HepG2 (cell line): ENCODE results near the gene UROS. TPM values are rescaled to one million over a fixed set of nuclear protein-coding genes. Genes with fewer than 3 reads are reported as not detected.

Experiments
- ADNP ChIP-seq: sonication (generic); formaldehyde crosslinking; IDR thresholded peaks from 2 replicates; pipeline ENCODE4 v1.4.0; 2020; ENCODE audit warnings: missing genetic modification reagents
- CENPT ChIP-seq: sonication (generic); formaldehyde crosslinking; IDR thresholded peaks from 2 replicates; pipeline ENCODE4 v1.8.0; 2022; ENCODE audit warnings: low read depth, mild to moderate bottlenecking, moderate library complexity, missing genetic modification reagents
- CREB3 ChIP-seq: sonication (generic); formaldehyde crosslinking; IDR thresholded peaks from 2 replicates; pipeline ENCODE4 v1.5.0; 2020; ENCODE audit warnings: missing genetic modification reagents
- CSRNP1 ChIP-seq: sonication (generic); formaldehyde crosslinking; IDR thresholded peaks from 2 replicates; pipeline ENCODE4 v1.8.1; 2023; ENCODE audit warnings: mild to moderate bottlenecking, missing genetic modification reagents
- ELF3 ChIP-seq: IDR thresholded peaks from 2 replicates; pipeline ENCODE4 v1.6.1; 2016; ENCODE audit warnings: missing genetic modification reagents, missing compliant biosample characterization
- HCFC1 ChIP-seq: fragments of 150-350 bp; IDR thresholded peaks from 2 replicates; pipeline ENCODE4 v1.6.1; 2014; ENCODE audit warnings: low read depth, low read length
- LBX2 ChIP-seq: sonication (generic); formaldehyde crosslinking; IDR thresholded peaks from 2 replicates; pipeline ENCODE4 v1.5.0; 2020; ENCODE audit warnings: missing genetic modification reagents, mild to moderate bottlenecking, borderline replicate concordance
- MEF2D ChIP-seq: sonication (generic); formaldehyde crosslinking; IDR thresholded peaks from 2 replicates; pipeline ENCODE4 v1.5.1; 2020; ENCODE audit warnings: mild to moderate bottlenecking, missing genetic modification reagents
- PCBP2 ChIP-seq: fragments of 200-400 bp; formaldehyde crosslinking; optimal IDR thresholded peaks from 2 replicates; pipeline ENCODE3; 2018; ENCODE audit warnings: low read length, low read depth; ENCODE audit not compliant: poor library complexity, severe bottlenecking
- THAP11 ChIP-seq: IDR thresholded peaks from 2 replicates; pipeline ENCODE4 v1.6.1; 2016; ENCODE audit warnings: missing biosample characterization, missing genetic modification reagents
- WIZ ChIP-seq: sonication (generic); formaldehyde crosslinking; IDR thresholded peaks from 2 replicates; pipeline ENCODE4 v1.5.1; 2020; ENCODE audit warnings: mild to moderate bottlenecking, missing genetic modification reagents
- YEATS2 ChIP-seq: sonication (generic); formaldehyde crosslinking; IDR thresholded peaks from 2 replicates; pipeline ENCODE4 v1.4.0; 2020; ENCODE audit warnings: missing genetic modification reagents, borderline replicate concordance
- ZBTB3 ChIP-seq: sonication (generic); formaldehyde crosslinking; IDR thresholded peaks from 2 replicates; pipeline ENCODE4 v1.4.0; 2020; ENCODE audit warnings: low read depth, mild to moderate bottlenecking, moderate library complexity, missing genetic modification reagents, borderline replicate concordance
- ZNF124 ChIP-seq: sonication (generic); formaldehyde crosslinking; IDR thresholded peaks from 2 replicates; pipeline ENCODE4 v1.4.0; 2020; ENCODE audit warnings: missing genetic modification reagents
- ZNF205 ChIP-seq: IDR thresholded peaks from 2 replicates; pipeline ENCODE4 v1.6.1; 2018; ENCODE audit warnings: missing biosample characterization, missing genetic modification reagents
- ZNF207 ChIP-seq: fragments of 450-650 bp; IDR thresholded peaks from 2 replicates; pipeline ENCODE4 v1.6.1; 2016; ENCODE audit warnings: antibody characterized with exemption, borderline replicate concordance
- ZNF335 ChIP-seq: sonication (generic); formaldehyde crosslinking; IDR thresholded peaks from 2 replicates; pipeline ENCODE4 v1.4.0; 2020; ENCODE audit warnings: missing genetic modification reagents
- ZNF33A ChIP-seq: sonication (generic); formaldehyde crosslinking; IDR thresholded peaks from 2 replicates; pipeline ENCODE4 v1.5.1; 2020; ENCODE audit warnings: missing genetic modification reagents, mild to moderate bottlenecking, moderate library complexity, borderline replicate concordance
- ZNF556 ChIP-seq: sonication (generic); formaldehyde crosslinking; IDR thresholded peaks from 2 replicates; pipeline ENCODE4 v1.4.0; 2020; ENCODE audit warnings: mild to moderate bottlenecking, missing genetic modification reagents, borderline replicate concordance
- ZNF569 ChIP-seq: sonication (generic); formaldehyde crosslinking; IDR thresholded peaks from 2 replicates; pipeline ENCODE4 v1.5.0; 2020; ENCODE audit warnings: mild to moderate bottlenecking, missing genetic modification reagents, moderate library complexity, borderline replicate concordance
- ZNF607 ChIP-seq: sonication (generic); formaldehyde crosslinking; IDR thresholded peaks from 2 replicates; pipeline ENCODE4 v1.5.1; 2020; ENCODE audit warnings: missing genetic modification reagents, mild to moderate bottlenecking, borderline replicate concordance
- ZNF749 ChIP-seq: sonication (generic); formaldehyde crosslinking; IDR thresholded peaks from 2 replicates; pipeline ENCODE4 v1.8.0; 2022; ENCODE audit warnings: mild to moderate bottlenecking, missing genetic modification reagents, moderate library complexity, borderline replicate concordance
- ZNF761 ChIP-seq: sonication (generic); formaldehyde crosslinking; conservative IDR thresholded peaks from 2 replicates; pipeline ENCODE4 v1.4.0; 2020; ENCODE audit warnings: mild to moderate bottlenecking, missing genetic modification reagents
- ZNF766 ChIP-seq: sonication (generic); formaldehyde crosslinking; IDR thresholded peaks from 2 replicates; pipeline ENCODE4 v1.5.0; 2020; ENCODE audit warnings: missing genetic modification reagents, borderline replicate concordance
- ZSCAN5A ChIP-seq: sonication (generic); formaldehyde crosslinking; IDR thresholded peaks from 2 replicates; pipeline ENCODE4 v1.8.0; 2022; ENCODE audit warnings: mild to moderate bottlenecking, missing genetic modification reagents, borderline replicate concordance
- polyA plus RNA-seq, 8 experiments: library from polyadenylated mRNA; depleted of rRNA in 3 of 8; stranded (reverse) in 7 of 8; unstranded in 1 of 8; fragments of >200 nt; fragmentation: Illumina TruSeq in 4 of 8; extraction: Trizol in 4 of 8; gene quantifications; 2 replicates each; pipeline versions ENCODE4 v1.2.1 to v1.2.3, GENCODE V29; 2011 to 2016; ENCODE audit warnings: low read depth in 4 of 8, missing spikeins in 1 of 8, mixed read lengths in 1 of 8; ENCODE audit not compliant: insufficient read depth in 1 of 8
- total RNA-seq, 5 experiments: library from RNA; depleted of rRNA; stranded (reverse); fragments of >200 nt; fragmentation: Illumina TruSeq; extraction: Trizol; gene quantifications; 2 replicates each; pipeline ENCODE4 v1.2.3, GENCODE V29; 2016; ENCODE audit warnings: low read depth in 1 of 5

Gene UROS
- total and polyA plus RNA-seq, 2 of the 13 experiments (the other 11 are each of a cell fraction or from before 2014, with no cell fraction given), result 14.8 to 49.9 TPM

GRCh38 chr10:125792342-125793300 lies 30.4 kb downstream of the UROS start (continued):
- TF ChIP-seq ZNF766 (CRISPR knock-in tag) (0 out of 2 replicates have a peak, but pooled peaks have one; percentile 23), ZNF607 (CRISPR knock-in tag) (no peak), ZNF124 (CRISPR knock-in tag) (peak; percentile 89), PCBP2 (no peak), ZNF761 (CRISPR knock-in tag) (peak; percentile 86; the same call in 1 of the 2 replicates), ZBTB3 (CRISPR knock-in tag) (no peak), ELF3 (CRISPR knock-in tag) (peak; percentile 94), ZNF569 (CRISPR knock-in tag) (no peak), HCFC1 (no peak), ADNP (CRISPR knock-in tag) (0 out of 2 replicates have a peak, but pooled peaks have one; percentile 59), ZNF207 (no peak), CREB3 (CRISPR knock-in tag) (no peak), ZNF556 (CRISPR knock-in tag) (peak; percentile 97), THAP11 (CRISPR knock-in tag) (peak; percentile 84), ZNF335 (CRISPR knock-in tag) (peak; percentile 54; the same call in 1 of the 2 replicates), ZNF33A (CRISPR knock-in tag) (no peak), ZNF749 (CRISPR knock-in tag) (no peak), LBX2 (no peak), YEATS2 (CRISPR knock-in tag) (peak; percentile 74; the same call in 1 of the 2 replicates), WIZ (no peak), ZSCAN5A (CRISPR knock-in tag) (peak; percentile 78; the same call in 1 of the 2 replicates), CSRNP1 (CRISPR knock-in tag) (0 out of 2 replicates have a peak, but pooled peaks have one; percentile 47), ZNF205 (CRISPR knock-in tag) (peak; percentile 88), MEF2D (peak; percentile 90), CENPT (no peak)
